Hypothalamus (tissue), 51 donors: ENCODE results near the gene ATP11A.

Source experiments
- DNase-seq, 51 donors: peaks; one replicate each; lab custom pipeline; 2025; lab: John Stamatoyannopoulos, UW

ATP11A gene

DNA sequence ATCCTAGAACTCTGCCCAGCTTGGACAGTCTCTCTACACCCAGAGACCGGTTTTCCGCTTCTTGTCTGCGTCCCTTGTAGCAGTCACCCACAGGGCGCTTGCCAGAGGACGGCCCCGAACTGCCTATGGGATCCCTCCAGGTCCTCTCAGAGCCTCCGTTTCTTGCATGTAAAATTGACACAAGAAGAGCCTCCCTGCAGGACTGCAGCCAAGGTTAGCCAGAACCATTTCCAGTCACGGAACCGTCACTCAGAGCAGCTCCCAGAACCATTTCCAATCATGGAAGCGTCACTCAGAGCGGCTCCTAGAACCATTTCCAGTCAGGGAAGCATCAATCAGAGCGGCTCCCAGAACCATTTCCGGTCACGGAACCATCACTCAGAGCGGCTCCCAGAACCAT lies 65.5 kb downstream of the ATP11A start:
- DNase-seq = no peak

DNA sequence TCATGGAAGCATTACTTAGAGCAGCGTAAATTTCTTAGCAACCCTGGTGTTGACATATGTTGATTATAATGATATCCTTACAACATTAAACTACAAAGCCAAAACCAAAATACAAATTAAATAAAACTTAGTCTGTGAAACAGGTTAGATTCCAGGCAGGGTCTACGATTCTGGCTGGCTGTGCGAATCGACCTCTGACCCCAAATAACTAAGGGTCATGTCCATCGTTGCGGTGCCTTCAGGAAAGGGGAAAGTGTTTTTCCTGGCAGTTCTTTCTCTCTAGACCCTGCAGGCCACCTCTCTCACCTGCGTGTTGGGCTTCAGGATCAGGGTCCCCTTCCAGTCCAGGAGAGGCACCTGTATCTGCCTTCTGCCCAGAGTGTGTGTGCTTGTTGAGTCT lies 66.2 kb downstream of the ATP11A start:
- no peak for DNase-seq

DNA sequence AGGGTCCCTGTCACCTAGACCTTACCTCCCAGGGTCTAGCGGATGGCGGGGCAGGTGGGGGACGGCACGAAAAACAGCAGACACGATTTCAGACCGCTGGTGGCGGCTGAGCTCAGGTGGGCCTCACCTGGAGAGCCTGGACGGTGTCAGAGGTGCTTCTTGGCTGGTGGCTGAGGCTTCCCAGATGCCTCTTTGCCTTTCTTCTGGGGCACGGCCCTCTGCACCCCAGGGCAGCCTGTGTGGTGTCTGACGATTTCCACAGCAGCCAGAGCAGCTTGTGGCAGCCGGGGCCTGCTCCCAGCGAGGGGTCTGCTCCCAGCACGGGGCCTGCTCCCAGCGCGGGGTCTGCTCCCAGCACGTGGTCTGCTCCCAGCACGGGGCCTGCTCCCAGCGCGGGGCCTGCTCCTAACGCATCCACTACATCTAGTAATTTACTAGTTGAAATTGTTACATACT lies 66.7 kb downstream of the ATP11A start:
- peak in 1 of 51 donors; percentile 43 for DNase-seq

DNA sequence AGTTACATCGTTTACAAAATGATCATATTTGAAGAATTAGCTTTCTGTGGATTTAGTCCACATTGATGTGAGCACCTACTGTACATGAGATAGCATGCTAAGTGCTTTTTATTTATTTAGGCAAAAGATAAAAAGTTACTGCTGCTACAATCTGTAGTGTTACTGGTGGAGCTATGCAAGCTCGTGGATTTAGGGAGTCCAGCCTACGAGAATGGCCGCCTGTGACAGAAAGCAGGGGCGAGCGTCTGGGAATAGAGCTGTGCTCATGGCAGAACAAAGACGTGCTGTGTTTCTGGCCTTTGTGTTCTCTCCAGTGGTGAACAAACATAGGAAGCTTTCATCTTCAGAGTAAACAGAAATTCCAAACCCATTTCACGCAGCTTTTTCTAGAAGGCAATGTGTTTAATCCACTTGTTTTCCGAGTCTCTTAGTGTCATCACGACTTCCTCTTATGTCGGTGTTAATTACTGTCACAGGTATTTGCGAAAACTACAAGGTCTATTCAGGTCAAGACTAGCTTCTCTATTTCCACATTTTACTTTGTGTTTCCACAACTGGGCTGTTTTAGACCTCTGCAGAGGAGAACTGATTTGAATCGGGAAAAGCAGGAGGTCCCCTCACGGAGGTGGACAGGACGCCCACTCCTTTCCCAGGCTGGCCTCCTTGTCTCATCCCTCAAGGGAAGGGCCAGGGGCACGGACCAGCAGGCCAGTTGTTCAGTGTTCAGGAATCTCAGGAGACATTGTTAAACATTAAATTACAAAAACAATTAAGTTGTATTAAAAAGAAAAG lies 67.3 kb downstream of the ATP11A start:
- peak in 38 of 51 donors; percentile 14 to 89 (median 60) for DNase-seq

DNA sequence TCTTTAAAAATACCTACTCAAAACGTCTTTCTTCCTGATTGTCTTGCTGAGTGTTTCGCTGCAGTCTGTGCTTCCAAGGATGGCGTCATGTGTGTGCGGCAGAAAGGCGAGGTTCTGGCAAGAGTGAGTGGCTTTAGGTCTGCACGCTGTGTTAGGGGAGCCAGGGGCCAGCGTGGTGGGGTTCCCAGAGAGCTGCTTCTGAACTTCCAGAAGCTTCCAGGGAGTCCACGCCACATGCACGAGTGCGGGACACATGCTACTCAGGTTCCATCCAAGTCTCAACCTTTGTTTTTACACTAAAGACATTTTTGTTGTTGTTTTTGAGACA lies 67.9 kb downstream of the ATP11A start:
- no peak for DNase-seq

DNA sequence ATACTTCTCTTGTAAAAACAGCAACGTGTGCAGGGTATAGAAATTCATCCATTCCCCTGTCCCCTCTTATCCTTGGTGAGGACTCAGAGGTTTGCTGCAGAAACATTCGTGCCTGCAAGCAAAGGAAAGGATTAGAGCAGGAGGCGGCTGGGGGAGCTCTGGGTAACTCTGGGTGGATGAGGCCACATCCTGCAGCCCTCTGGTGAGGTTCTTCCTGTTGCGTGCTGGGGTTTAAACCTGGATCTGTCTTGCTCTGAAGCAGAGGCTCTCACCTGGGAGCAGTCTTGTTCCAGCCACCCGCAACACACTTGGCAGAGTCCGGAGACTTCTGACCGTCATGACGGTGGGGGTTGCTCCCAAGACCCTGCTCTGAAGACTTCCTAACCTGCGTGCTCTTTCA lies 69.2 kb downstream of the ATP11A start:
- DNase-seq = no peak

DNA sequence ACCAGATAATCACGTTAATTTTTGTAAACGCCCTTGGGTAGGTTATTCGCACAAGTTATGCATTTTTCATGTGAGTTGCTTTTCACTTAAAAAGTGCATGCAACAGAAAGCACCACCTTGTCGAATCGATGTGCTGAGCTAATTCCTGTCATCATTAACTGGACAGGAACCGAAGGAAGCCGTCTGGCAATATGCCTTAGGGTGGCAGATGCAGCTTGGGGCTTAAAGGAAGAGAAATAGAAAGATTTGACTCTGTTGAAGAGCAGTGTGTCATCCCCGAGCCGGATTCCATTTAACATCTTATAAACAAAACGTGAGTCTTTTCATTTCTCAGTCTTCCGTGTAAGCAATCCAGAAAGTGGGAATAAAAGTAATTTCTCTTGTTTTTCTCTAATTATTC lies 70.0 kb downstream of the ATP11A start:
- DNase-seq = no peak

DNA sequence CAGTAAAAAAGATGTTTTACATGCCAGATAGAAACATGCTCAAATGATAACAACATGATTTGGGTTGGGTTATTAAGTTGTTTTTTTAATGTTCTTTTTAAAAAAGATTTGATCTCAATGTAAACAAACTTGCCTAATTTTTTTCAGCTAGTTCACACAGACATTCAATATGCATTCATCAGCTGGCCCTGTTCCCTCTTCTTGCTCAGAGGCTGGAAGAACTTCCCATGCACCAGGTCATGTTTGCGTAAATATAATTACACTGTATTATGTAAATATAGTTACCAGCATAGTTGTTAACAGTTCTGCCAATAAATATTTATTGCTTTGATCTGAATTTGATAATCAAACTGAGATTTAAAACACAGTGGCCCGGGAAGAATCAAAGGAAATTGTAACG lies 70.6 kb downstream of the ATP11A start:
- no peak for DNase-seq

DNA sequence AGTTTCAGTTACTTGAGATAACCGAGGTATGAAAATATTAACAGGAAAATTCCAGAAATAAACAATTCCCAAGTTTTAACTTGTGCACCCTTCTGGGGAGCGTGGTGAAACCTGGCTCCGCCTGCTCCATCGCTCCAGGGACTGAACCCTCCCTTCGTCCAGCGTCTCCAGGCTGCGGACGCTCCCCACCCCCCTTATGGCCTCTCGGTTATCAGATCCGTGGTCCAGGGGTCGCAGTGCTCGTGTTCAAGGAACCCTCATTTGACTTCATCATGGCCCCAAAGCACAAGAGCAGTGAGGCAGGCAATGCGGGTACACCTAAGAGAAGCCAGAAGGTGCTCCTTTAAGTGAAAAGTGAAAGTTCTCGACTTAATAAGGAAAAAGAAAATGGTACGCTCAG lies 71.1 kb downstream of the ATP11A start:
- DNase-seq = no peak

DNA sequence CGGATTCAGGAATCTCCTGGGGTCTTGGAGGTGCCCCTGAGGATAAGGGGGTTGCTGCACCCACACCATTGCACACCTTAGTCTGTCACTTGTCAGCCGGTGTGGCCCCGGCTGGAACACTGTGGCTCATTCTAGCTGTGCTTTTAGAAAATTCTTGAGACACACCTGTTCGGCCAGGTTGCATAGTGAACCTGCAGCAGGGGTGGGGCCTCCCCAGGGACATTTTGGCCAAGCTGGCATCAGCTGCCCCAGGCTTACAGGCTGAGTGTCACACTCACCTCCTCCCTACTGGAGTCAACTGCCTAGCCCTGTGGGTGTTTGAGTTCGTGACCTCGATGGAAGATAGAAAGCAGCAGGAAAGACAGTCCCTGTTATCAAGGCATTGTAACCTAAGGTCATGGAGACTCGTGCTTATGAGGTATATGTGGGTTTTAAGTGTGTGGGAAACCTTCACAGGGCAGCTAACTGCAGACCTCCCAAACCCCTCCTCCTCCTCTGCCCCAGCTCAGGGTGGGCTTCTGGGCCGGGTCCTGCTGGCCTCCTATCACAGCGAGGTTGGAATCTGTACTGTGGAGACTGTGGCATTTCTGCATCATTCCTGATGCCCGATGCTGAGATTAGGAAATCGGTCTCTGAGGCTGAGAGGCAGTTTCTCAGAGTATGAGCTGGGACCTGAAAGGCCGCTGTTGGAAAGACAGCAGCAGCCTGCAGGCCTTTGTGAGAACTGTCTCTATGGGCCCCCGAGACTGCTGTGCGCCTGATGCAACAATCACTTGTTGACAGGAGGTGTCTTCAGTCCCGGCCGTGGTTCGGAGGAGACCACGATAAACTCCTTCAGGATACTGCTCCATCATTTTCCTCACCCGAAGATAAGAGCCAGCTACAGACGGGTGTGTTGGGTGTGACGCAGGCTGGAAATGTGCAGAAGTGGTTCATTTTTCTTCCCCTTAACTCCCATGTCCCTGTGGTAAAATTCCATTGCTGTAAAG lies 72.2 kb downstream of the ATP11A start:
- DNase-seq = no peak

DNA sequence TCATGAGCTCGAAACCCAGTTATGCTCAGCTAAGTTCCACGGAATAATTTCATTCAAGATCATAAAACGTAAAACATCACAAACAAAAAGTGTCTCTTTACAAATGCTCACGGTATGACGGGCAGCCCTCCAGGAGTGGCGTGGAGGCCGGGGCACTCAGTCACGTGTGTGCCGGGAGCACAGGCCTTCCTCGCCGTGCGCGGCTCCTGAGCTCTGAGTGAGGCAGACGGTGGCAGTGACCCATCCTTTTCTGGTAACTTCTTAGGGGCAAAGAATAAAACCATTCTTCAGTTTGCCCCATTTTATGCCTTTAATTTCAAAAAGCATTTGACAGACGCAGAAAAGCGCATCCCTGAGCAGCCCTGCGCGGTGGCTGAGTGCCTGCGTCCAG lies 72.8 kb downstream of the ATP11A start:
- DNase-seq = no peak

DNA sequence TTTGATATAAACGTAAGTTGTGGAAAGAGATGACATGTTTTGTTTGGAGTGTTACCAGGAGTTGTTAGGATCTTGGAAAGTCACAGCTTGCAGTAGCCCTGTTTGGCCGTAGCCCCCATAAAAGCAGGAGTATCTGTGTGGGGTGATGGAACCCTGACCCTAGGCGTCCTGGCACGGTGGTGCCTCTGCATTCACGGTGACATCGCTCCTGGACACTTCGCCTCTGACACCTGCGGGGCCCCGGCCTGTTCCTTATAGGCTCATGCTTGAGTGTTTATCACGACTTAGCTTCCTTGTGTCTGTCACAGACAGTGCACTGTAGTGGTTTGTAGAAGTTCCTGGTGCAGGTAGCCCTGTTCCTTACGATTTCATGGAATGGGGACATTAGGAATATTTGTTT lies 74.2 kb downstream of the ATP11A start:
- DNase-seq = no peak

DNA sequence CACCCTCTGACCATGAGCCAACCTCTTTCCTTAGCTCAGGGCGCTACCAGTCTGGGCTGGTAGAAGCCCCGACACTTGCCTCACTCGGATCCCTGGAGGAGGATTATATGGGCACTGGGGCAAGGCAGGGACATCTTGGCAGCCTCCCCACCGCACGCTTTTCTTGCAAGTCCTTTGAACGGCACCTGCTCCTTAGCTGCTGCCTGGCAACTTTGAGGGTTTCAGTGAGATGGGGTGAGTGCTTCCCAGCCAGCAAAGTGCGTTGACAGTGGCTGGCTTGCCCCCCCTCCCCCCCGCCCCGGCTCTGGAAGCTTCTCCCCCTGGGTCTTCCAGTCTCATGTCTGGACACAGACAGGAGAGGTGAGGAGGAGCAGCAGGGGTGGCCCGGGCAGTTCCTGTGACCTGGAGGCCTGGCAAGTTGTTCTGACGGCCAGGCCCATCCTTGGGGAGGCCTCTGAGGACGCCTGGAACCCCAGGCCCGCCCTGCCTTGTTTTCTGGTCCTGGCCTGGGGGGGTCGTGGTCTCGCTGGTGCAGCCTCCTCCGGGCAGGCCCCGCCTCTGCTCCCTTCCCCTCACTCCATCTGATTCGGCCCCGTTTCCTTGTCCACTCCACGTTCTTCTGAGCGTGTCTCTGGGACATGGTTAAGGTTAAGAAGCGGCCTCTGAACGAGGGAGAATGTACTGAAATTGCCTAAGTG lies 75.2 kb downstream of the ATP11A start:
- DNase-seq = peak in 1 of 51 donors; percentile 9

DNA sequence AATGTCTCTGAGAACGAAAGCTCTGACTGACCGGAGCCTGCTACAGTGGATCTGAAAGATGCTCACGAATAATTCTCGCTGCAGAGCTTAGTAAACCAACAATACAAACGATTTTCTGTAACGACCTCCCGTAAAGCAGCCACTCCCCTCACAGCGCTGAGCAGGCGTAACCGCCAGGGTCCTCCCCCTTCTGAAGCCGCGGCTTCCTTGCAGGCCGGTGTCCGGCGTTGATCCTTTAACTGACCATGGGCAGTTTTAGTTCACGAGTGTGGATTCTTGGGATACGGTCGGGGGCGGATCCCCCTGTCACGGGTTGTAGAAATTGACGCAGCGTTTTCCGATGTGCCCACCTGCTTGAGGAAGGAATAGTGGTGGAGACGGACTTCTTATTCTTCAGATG lies 75.9 kb downstream of the ATP11A start:
- DNase-seq = no peak

DNA sequence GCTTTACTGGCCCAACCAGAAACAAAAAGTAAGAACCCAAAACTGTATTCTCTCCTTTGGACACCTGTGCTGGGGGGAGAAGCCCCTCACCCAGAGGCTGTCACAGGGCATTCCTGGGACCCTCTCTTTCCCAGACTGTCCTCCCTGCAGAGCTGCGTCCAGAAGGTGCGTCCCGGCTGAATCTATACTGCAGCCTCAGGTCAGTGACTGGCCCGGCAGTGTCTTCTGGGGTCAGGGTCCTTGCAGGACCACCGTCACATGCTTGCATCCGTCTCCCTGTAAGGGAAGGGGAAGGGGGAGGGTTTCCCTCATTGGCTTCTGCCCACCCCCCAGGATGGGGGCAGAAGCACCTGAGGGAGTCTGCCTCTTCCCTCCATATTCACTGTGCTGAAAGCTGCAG lies 76.5 kb downstream of the ATP11A start:
- no peak for DNase-seq

DNA sequence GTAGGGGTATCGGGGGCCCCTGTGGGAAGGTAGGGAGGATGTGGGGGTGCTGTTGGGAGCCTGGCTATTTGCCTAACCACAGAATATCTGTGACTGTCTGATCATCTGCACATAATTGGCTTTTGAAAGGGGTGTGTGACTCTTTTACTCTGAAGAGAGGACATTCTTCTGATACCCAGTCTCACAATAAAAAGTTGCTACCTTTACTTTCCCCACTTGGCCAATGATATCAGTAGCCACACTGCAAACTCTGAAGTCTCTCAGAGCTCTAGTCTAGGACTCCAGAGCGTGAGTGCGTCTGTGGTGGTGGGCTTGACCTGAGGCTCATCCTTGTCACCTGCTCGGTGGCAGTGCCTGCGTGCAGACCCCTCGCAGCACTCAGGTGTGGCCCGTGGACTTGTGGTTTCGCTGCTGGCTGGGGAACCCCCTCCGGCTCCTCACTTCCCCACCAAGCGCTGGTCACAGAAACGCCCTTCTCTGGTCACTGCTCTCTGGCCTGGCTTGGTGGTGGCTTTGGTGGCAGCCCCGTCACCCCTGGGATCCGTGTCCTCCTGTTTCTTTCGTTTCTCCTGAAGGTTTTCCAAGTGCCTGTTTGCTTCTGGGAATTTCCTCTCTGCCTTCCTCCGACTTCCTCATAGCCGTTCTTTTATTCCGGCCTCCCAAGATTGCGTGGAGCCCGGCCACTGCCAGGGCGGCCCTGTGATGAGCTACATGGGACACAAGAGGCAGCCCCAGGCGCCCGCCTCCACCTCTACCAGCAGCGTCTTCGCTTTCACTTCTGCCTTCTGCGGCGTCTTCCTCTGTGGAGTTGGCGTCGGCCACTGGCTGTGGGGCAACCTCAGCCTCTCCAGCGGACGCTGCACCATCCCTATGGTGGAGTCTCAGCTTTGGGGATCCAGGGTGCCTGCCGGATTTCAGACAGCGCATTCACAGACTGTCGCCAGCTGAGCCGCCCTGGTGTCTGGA lies 78.0 kb downstream of the ATP11A start:
- DNase-seq = peak in 9 of 51 donors; percentile 13 to 42 (median 29)

DNA sequence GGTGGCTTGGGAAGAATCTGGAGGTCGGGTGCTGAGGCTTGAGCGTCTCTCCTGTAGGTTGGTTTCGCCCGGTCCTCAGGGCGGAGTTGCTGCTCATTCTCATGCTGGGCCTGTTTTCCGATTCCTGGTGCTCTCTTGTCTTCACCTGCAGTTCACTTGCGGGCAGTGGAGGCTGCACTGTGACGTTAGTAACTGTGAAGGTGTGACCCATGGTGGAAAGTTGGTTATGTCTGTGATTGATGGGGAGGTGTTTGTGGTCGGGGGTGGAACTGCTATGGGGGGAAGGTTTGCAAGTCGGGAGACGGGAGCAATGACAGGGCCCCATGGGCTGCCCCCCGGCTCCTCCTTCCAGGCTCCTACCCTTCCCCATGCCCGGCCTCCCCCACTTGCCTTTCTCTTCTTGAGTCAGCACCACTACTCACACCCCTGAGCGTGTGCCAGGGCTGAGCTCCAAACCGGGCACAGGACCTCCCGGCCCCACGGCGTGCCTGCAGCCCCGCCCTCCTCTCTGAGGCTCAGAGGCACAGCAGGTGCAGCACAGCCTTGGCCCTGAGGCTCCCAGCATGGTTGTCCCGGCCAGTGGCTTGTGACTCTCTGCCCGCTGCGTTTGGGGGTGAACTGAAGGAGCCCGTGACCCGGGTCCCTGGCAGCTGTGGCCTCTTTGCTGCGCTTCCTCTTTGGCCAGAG lies 79.1 kb downstream of the ATP11A start:
- peak in 3 of 51 donors; percentile 13 to 29 (median 22) for DNase-seq

DNA sequence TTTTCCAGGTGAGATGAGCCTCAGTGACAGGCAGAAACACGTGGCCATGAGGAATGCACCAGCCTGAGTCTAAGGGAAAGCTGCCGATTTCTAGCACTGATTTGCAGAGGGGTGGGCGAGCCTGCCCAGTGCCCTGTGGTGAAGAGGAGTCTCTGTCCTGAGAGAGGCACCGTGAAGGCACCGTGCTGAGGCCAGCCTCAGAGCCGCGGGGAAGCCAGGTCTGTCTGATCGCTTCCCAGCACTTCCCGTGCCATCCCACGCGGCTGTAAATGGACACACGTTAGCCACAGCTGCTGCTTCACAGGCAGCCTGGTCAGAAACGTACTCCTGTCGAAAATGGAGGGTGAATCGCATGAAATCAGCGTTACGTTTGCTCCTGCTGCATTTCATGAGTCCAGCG lies 79.8 kb downstream of the ATP11A start:
- DNase-seq = no peak

DNA sequence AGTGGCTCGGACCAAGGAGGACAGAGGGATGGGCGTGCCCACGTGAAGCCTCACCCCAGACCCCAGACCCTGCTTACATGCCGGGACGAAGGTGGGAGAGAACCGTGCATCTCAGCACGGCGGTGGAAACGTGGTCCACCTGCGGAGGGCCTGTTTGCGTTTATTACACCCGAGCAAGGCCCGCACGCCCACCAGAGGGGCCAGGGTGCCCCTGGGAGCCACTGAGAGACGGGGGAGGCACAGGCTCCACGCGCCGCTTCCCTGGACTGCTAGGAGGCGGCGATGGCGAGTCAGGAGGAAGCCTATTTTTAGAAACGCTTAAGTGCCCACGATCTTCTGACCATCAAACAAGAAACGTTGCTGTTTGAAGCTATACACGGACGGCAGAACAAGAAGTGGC lies 80.7 kb downstream of the ATP11A start:
- no peak for DNase-seq
